ENCODE data around the gene BEND6. TPM values are rescaled to one million over a fixed set of nuclear protein-coding genes. Genes with fewer than 3 reads are reported as not detected.

The BEND6 gene
- total RNA-seq, 2 donors from 2014 or later, result 0.26 TPM; not detected in 1

- no peaks in the 10 kb centered on the region for H3K4me1 ChIP-seq
- no peaks in the 10 kb centered on the region for H3K27me3 ChIP-seq
- no peaks in the 10 kb centered on the region for H3K9me3 ChIP-seq
- H3K27ac ChIP-seq, result no peak overlapping the region
- H3K4me3 ChIP-seq, result no peak overlapping the region
- TF ChIP-seq POLR2A (IDR thresholded peaks at IDR 0.05), result no peak
- no peak for TF ChIP-seq CTCF (IDR thresholded peaks at IDR 0.05)
- intact Hi-C loops (cut with DNase I), result no loop called here
- 19 to 88% methylated on average over 1 of the region's 1 CpG for WGBS, 2 donors
- ATAC-seq (no peak), DNase-seq (no peak)
- H3K36me3 ChIP-seq (replicated peaks in 1 of 2; ENCODE audit: insufficient read depth in 1 of 2, low read depth in 2 of 2), result no peaks in the 10 kb centered on the region
These were observed 23.6 kb downstream of the BEND6 start for GRCh38 chr6:56978530-56978929.

GRCh38 chr6:56984361-56984760 lies 29.5 kb downstream of the BEND6 start:
- intact Hi-C loops (cut with DNase I), result no loop called here
- Histone ChIP-seq H3K27ac (no peak overlapping the region), H3K4me3 (no peak overlapping the region), H3K27me3 (no peaks in the 10 kb centered on the region), H3K9me3 (no peaks in the 10 kb centered on the region), H3K4me1 (no peaks in the 10 kb centered on the region), H3K36me3 (replicated peaks in 1 of 2; ENCODE audit: insufficient read depth in 1 of 2, low read depth in 2 of 2) (no peaks in the 10 kb centered on the region)
- 64 to 80% methylated on average over 5 of the region's 5 CpGs for WGBS, 2 donors
- TF ChIP-seq POLR2A (IDR thresholded peaks at IDR 0.05), result no peak
- no peak for TF ChIP-seq CTCF (IDR thresholded peaks at IDR 0.05)
- DNase-seq, result no peak
- ATAC-seq, result no peak

GRCh38 chr6:56984884-56985283 lies 30.0 kb downstream of the BEND6 start:
- ATAC-seq (no peak), DNase-seq (no peak)
- intact Hi-C loops (cut with DNase I), result no loop called here
- Histone ChIP-seq H3K36me3 (replicated peaks in 1 of 2; ENCODE audit: insufficient read depth in 1 of 2, low read depth in 2 of 2) (no peaks in the 10 kb centered on the region), H3K27ac (no peak overlapping the region), H3K9me3 (no peaks in the 10 kb centered on the region), H3K4me1 (no peaks in the 10 kb centered on the region), H3K4me3 (no peak overlapping the region), H3K27me3 (no peaks in the 10 kb centered on the region)
- 81% methylated on average over 2 of the region's 2 CpGs for WGBS, 2 donors
- TF ChIP-seq POLR2A (IDR thresholded peaks at IDR 0.05) (no peak), CTCF (IDR thresholded peaks at IDR 0.05) (no peak)

- Histone ChIP-seq H3K36me3 (replicated peaks in 1 of 2; ENCODE audit: insufficient read depth in 1 of 2, low read depth in 2 of 2) (no peaks in the 10 kb centered on the region), H3K27ac (no peak overlapping the region), H3K27me3 (no peaks in the 10 kb centered on the region), H3K4me3 (no peak overlapping the region), H3K4me1 (no peaks in the 10 kb centered on the region), H3K9me3 (no peaks in the 10 kb centered on the region)
- no peak for DNase-seq
- WGBS, 2 donors, result 48 to 61% methylated on average over 1 of the region's 1 CpG
- no peak for ATAC-seq
- TF ChIP-seq CTCF (IDR thresholded peaks at IDR 0.05), result no peak
- no peak for TF ChIP-seq POLR2A (IDR thresholded peaks at IDR 0.05)
- intact Hi-C loops (cut with DNase I), result no loop called here
These were observed 31.7 kb downstream of the BEND6 start for GRCh38 chr6:56986611-56987010.

GRCh38 chr6:56988145-56988544 lies 33.2 kb downstream of the BEND6 start:
- TF ChIP-seq CTCF (IDR thresholded peaks at IDR 0.05) (no peak), POLR2A (IDR thresholded peaks at IDR 0.05) (no peak)
- H3K36me3 ChIP-seq (replicated peaks in 1 of 2; ENCODE audit: insufficient read depth in 1 of 2, low read depth in 2 of 2), result no peaks in the 10 kb centered on the region
- H3K27me3 ChIP-seq, result no peaks in the 10 kb centered on the region
- no peaks in the 10 kb centered on the region for H3K4me1 ChIP-seq
- no peak overlapping the region for H3K4me3 ChIP-seq
- 80 to 86% methylated on average over 10 of the region's 10 CpGs for WGBS, 2 donors
- no peak for ATAC-seq
- no peak overlapping the region for H3K27ac ChIP-seq
- H3K9me3 ChIP-seq, result no peaks in the 10 kb centered on the region
- DNase-seq, result no peak
- intact Hi-C loops (cut with DNase I), result no loop called here

Data from body of pancreas (tissue), 4 donors.